Choroid plexus epithelial cell (primary cell): ENCODE data around the gene RAB40C.
A peak's percentile ranks its signal among the peaks of the same experiment; 100 is the strongest.

Experiments
- DNase-seq: peaks from one replicate; pipeline ENCODE4 v3.0.0-alpha.2; 2010; ENCODE audit warnings: low read depth
- H3K4me3 ChIP-seq: 2 replicates; pipeline ENCODE4 v1.5.1; 2011; ENCODE audit warnings: low read depth, mild to moderate bottlenecking, control low read depth, low read length, moderate library complexity
- CTCF ChIP-seq: conservative IDR thresholded peaks from 2 replicates; pipeline ENCODE4 v1.5.1; 2011; ENCODE audit warnings: low read depth, mild to moderate bottlenecking, control low read depth, inconsistent platforms, low read length, moderate library complexity

RAB40C gene

DNA sequence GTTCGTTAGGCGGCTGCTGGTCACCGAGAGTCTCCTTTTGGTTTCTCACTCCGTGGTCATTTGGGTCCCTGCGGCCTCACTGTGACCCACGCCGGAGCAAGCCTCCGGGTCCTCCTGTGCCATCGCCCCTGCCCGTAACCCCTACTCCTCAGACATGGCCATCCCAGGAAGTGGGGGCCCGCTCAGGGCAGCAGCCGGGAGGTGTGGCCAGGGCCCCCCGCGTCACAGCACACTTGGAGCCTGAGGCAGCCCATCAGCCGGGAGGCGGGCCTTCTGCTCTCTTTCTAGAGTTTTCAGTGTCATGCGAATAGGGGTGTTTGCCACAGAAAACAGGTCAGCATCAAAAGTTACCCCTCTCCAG is 33.0 kb downstream of the RAB40C start:
- DNase-seq = no peak
- H3K4me3 ChIP-seq = no peak overlapping the region
- no peak for TF ChIP-seq CTCF

- DNase-seq = no peak
- no peak for TF ChIP-seq CTCF
- H3K4me3 ChIP-seq = no peak overlapping the region
Observed at GRCh38 chr16:624526-625070, 34.7 kb downstream of the RAB40C start.

DNA sequence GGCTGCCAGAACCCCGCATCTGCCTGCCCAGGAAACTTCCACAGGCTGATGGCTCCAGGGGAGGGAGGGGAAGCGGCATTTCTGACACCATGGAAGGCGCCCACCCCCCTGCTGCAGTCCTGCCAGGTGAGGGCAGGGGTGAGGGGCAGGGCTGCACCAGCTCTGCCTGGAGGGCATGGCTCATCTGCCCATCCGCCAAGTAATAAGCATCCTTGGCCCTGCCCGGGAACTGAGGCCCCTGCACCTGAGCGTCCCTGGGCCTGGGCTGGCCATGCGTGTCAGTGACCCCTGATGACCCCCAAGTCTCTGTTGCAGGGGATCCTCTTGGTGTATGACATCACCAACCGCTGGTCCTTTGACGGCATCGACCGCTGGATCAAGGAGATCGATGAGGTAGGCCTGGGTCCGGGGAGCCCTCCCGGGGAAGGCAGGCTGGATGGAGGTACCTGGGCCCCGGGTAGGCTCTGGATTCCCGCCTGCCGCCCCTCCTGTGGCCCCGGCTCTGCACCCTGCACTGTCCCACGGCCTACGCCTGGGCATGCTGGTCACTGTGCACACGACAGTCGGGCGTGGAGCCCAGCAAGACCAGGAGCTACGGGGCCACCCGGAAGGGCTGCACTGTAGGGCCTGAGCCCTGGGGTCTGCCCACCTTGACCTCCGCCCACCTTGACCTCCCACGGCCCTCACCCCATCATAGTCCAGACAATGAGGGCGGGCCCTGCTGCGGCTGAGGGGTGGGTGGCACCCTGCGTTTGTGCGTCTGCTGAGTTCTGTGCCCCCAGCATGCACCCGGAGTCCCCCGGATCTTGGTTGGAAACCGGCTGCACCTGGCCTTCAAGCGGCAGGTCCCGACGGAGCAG is 35.5 kb downstream of the RAB40C start:
- no peak for TF ChIP-seq CTCF
- no peak for DNase-seq
- H3K4me3 ChIP-seq = no peak overlapping the region

- H3K4me3 ChIP-seq = no peak overlapping the region
- TF ChIP-seq CTCF = no peak
- no peak for DNase-seq
Observed at GRCh38 chr16:625977-626765, 36.3 kb downstream of the RAB40C start.

DNA sequence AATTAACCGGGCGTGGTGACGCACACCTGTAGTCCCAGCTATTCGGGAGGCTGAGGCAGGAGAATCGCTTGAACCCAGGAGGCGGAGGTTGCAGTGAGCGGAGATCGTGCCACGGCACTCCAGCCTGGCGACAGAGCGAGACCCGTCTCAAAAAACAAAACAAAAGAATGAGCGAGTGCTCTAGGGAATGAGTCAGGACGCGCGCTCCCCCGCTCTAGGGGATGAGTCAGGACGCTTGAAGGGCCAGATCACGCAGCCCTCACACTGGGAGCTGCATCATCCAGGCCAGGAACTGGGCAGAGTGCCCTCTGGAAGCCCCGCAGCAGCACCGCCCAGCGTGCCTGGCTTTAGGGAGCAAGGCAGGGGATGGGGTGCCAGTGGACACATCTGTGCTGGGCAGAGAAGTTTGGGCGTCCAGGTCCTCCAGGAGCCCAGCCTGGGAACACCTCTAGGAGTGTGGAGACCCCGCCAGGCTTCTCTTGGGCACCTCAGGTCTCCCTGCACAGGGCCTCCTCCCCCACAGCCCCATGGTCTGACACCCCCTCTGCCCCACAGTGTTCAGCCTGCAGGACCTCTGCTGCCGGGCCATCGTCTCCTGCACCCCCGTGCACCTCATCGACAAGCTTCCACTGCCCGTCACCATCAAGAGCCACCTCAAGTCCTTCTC is 37.1 kb downstream of the RAB40C start:
- H3K4me3 ChIP-seq = no peak overlapping the region
- DNase-seq = peak; percentile 96
- TF ChIP-seq CTCF = no peak

DNA sequence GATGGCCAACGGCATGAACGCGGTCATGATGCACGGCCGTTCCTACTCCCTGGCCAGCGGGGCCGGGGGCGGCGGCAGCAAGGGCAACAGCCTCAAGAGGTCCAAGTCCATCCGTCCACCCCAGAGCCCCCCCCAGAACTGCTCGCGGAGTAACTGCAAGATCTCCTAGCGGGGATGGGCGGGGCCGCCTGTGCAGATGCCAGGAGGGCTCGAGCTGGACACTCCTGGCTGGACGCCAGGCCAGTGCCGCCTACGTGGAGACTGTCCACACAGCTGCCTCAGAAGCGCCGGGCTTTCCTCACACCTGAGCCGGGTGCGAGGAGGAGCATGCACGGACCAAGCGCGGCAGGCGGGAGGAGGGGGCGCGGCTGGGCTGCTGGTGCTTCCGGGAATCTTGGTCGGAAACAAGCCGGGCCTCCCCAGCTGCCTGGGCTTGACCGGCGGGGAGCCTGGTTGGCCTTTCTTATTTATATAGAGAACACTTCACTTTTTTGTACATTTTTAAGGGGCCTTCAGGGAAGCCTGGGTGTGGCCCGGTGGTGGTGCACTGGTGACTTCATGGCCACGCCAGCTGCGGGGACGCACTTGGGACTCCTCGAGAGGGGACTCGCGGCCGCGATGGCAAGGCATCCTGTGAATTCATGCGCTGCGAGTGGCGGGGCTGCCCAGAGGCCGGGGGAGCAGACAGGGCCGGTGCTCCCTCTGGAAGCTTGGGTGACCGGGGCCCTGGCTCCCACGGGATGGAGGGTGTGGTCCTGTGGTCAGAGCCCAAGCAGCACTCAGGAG is 37.8 kb downstream of the RAB40C start:
- no peak overlapping the region for H3K4me3 ChIP-seq
- TF ChIP-seq CTCF = no peak
- DNase-seq = no peak
